LHCN-M2 (cell line): ENCODE results near the gene ST6GAL1. TPM values are rescaled to one million over a fixed set of nuclear protein-coding genes. Genes with fewer than 3 reads are reported as not detected.
"Not testable (repeated sequence)": the region's sequence is repeated elsewhere in the genome, so short reads cannot be mapped to it uniquely, and the experiment has no call there.

Source experiments
- DNase-seq: peaks from one replicate; pipeline ENCODE4 v3.0.0-alpha.2; 2012; ENCODE audit warnings: low read depth
- total RNA-seq: library from RNA; depleted of rRNA; stranded (reverse); fragments of >200 nt; gene quantifications from 2 replicates; pipeline ENCODE4 v1.2.3, GENCODE V29; 2014

The ST6GAL1 gene
- total RNA-seq, 1 experiment from 2014 or later, result 2.0 TPM

- DNase-seq, result no peak
These were observed 114.7 kb downstream of the ST6GAL1 start for GRCh38 chr3:187044867-187045552.

GRCh38 chr3:187046033-187046432, 115.7 kb downstream of the ST6GAL1 start:
- DNase-seq, result no peak

GRCh38 chr3:187049462-187050101, 119.3 kb downstream of the ST6GAL1 start:
- no peak for DNase-seq

- DNase-seq, result no peak
These were observed 120.7 kb downstream of the ST6GAL1 start for GRCh38 chr3:187051066-187051465.

- DNase-seq, result no peak
These were observed 121.5 kb downstream of the ST6GAL1 start for GRCh38 chr3:187051724-187052366.

GRCh38 chr3:187052427-187052826, 122.1 kb downstream of the ST6GAL1 start:
- not testable (repeated sequence) for DNase-seq

GRCh38 chr3:187054433-187054832, 124.1 kb downstream of the ST6GAL1 start:
- DNase-seq, result not testable (repeated sequence)

GRCh38 chr3:187057803-187058202, 127.5 kb downstream of the ST6GAL1 start:
- DNase-seq, result not testable (repeated sequence)

GRCh38 chr3:187061748-187062147, 131.4 kb downstream of the ST6GAL1 start:
- DNase-seq, result no peak

- peak; percentile 36 for DNase-seq
These were observed 132.3 kb downstream of the ST6GAL1 start for GRCh38 chr3:187062526-187063177.

- no peak for DNase-seq
These were observed 133.2 kb downstream of the ST6GAL1 start for GRCh38 chr3:187063286-187064121.

- peak; percentile 5 for DNase-seq
These were observed 134.1 kb downstream of the ST6GAL1 start for GRCh38 chr3:187064210-187065115.

GRCh38 chr3:187066228-187066995, 136.1 kb downstream of the ST6GAL1 start:
- DNase-seq, result peak; percentile 30

- no peak for DNase-seq
These were observed 138.5 kb downstream of the ST6GAL1 start for GRCh38 chr3:187068787-187069186.

- no peak for DNase-seq
These were observed 139.7 kb downstream of the ST6GAL1 start for GRCh38 chr3:187069857-187070516.

- no peak for DNase-seq
These were observed 141.8 kb downstream of the ST6GAL1 start for GRCh38 chr3:187072102-187072501.

GRCh38 chr3:187072511-187072910, 142.2 kb downstream of the ST6GAL1 start:
- DNase-seq, result no peak

- DNase-seq, result no peak
These were observed 143.3 kb downstream of the ST6GAL1 start for GRCh38 chr3:187073581-187074098.

GRCh38 chr3:187074846-187075245, 144.5 kb downstream of the ST6GAL1 start:
- no peak for DNase-seq
